WERI-Rb-1 (cell line): ENCODE results near the gene PPIE.

ENCODE experiments used
- DNase-seq: peaks from one replicate; pipeline ENCODE4 v3.0.0-alpha.2; 2020
- H3K27ac ChIP-seq: fragments of 250-450 bp; sonication (Bioruptor Pico); 2 replicates; pipeline ENCODE4 v1.5.1; 2020; ENCODE audit warnings: mild to moderate bottlenecking, moderate library complexity
- H3K27me3 ChIP-seq: fragments of 250-450 bp; sonication (Bioruptor Pico); 2 replicates; pipeline ENCODE4 v1.5.1; 2021; ENCODE audit warnings: mild to moderate bottlenecking, low read depth, moderate library complexity; ENCODE audit not compliant: insufficient read depth, severe bottlenecking
- H3K36me3 ChIP-seq: fragments of 250-450 bp; sonication (Bioruptor Pico); 2 replicates; pipeline ENCODE4 v1.5.1; 2020; ENCODE audit warnings: mild to moderate bottlenecking, moderate library complexity
- H3K4me3 ChIP-seq: 2 replicates; pipeline ENCODE4 v1.5.1; 2011; ENCODE audit warnings: low read depth, mild to moderate bottlenecking, control low read depth, low read length
- H3K9me3 ChIP-seq: fragments of 250-450 bp; sonication (Bioruptor Pico); 2 replicates; pipeline ENCODE4 v1.5.1; 2021; ENCODE audit warnings: mild to moderate bottlenecking, moderate library complexity; ENCODE audit not compliant: severe bottlenecking
- TF ChIP-seq, protein P1 (sequence below): IDR thresholded peaks from 2 replicates; pipeline ENCODE4 v1.5.1; 2011; ENCODE audit warnings: low read depth, mild to moderate bottlenecking, control low read depth, inconsistent platforms, low read length

The PPIE gene

DNA sequence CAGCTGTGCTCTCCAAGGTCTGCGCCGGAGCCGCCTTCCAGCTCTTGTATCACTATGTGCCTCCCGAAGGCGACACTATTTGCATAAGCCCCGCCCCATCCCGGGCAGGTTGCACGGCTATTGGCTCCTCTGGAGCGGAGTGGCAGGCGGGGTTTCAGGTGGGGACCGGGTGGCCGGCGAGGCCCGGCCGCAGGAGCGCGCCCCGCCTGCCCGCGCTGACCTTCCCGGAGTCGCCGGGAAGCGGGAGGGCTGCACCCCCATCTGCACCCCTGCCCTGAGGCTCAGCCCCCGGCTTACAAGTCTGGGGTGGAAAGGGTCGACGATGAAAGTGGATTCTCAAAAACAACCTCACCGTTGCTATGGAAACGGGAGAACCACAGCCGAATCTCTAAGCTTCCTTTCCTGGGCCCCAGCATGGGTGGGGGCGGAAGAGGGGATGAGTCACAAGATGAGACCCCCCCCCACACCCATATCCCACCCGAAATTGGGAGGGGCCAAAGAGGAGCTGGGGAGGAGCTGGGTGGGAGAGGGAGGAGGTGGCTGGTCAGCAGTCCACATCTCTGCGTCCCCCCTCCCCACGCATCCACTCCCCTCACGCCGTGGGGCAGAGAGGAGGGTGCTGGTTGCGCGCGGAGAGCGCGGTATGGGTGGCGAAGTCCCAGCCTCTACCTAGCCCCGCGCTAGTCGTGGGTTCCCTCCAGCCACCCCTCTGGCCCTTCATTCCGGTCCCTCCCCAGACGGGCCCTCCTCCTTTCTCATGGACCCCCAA is 47.1 kb upstream of the PPIE start, which contains the start of gene HPCAL4:
HPCAL4 (minus strand) TSS at position 51 of the 769 bp plus-strand sequence. CDS start 6,830 bp downstream, outside the sequence.
- TF ChIP-seq, protein P1, sequence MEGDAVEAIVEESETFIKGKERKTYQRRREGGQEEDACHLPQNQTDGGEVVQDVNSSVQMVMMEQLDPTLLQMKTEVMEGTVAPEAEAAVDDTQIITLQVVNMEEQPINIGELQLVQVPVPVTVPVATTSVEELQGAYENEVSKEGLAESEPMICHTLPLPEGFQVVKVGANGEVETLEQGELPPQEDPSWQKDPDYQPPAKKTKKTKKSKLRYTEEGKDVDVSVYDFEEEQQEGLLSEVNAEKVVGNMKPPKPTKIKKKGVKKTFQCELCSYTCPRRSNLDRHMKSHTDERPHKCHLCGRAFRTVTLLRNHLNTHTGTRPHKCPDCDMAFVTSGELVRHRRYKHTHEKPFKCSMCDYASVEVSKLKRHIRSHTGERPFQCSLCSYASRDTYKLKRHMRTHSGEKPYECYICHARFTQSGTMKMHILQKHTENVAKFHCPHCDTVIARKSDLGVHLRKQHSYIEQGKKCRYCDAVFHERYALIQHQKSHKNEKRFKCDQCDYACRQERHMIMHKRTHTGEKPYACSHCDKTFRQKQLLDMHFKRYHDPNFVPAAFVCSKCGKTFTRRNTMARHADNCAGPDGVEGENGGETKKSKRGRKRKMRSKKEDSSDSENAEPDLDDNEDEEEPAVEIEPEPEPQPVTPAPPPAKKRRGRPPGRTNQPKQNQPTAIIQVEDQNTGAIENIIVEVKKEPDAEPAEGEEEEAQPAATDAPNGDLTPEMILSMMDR, result no peak
- Histone ChIP-seq H3K9me3 (no peaks in the 10 kb centered on the region), H3K4me3 (peak within 1 kb of the TSS; percentile 48), H3K27me3 (peaks cover 15% of the 10 kb centered on the region), H3K27ac (no peak within 1 kb of the TSS), H3K36me3 (no peaks in the 10 kb centered on the region)
- DNase-seq, result peak; percentile 96

DNA sequence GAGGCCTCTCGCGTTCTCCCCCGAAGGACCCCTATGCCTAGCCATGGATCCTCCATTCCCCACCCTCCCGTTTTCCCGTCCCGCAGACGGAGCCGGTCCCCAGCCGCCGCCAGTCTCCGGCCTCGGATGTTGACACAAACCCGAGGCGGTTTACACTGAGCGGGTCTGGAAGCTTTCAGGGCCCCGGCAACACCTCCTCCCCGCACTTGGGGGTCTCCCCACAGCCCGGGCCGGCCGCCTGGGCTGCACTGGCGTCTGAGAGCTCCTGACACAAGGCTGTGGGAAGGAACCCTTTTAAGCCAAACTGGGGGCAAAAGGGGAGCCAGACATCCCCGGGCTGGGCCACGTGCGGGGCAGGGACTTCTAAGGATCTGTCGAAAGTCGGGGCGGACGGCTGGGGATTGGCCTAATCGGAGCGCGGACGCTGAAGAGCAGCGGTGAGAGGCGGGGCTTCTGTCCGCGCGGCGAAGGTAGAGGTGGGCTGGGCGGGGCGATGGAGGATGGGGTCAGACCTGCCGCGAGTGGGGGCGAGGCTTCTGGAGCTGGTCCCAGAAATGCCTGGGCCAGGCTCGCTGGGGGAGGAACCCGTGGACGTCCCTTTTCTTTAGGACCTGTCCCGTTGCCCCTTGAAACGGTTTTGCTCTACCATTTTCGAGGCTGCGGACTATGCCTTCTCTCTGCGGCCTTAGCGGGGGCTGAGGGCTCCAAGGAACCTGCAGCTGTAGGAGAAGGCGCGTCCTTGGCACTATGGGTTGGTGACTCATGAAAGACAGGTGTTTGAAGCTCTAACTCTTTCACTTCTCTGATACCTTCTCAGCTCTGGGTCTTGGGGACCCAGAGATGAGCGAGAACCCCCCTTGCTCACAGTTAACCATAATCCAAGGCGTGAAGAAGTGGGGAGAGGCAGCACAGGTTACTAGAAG is 46.3 kb upstream of the PPIE start:
- no peaks in the 10 kb centered on the region for H3K9me3 ChIP-seq
- no peak overlapping the region for H3K27ac ChIP-seq
- H3K4me3 ChIP-seq, result peak overlapping the region; percentile 48
- TF ChIP-seq, protein P1, result no peak
- no peaks in the 10 kb centered on the region for H3K36me3 ChIP-seq
- peaks cover 15% of the 10 kb centered on the region for H3K27me3 ChIP-seq
- DNase-seq, result no peak

DNA sequence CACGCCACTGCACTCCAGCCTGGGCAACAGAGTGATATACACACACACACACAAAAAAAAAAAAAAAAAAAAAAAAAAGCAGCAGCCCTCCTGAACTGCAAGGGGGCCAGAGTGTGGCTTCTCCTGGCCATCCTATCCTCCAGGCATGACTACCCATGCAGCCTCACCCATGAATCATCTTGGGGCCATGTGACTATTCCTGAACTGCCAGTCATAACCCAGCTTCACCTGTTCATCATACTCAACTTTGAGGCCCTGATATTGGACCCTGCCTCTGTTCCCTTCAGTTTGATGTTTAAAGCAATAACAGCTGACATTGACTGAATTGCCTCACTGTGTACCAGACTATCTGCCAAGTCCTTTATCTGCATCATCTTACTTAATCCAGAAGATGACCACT is 44.7 kb upstream of the PPIE start:
- no peaks in the 10 kb centered on the region for H3K9me3 ChIP-seq
- H3K4me3 ChIP-seq, result no peak overlapping the region
- no peak for DNase-seq
- TF ChIP-seq, protein P1, result no peak
- H3K27ac ChIP-seq, result no peak overlapping the region
- H3K36me3 ChIP-seq, result no peaks in the 10 kb centered on the region
- peaks cover 15% of the 10 kb centered on the region for H3K27me3 ChIP-seq

DNA sequence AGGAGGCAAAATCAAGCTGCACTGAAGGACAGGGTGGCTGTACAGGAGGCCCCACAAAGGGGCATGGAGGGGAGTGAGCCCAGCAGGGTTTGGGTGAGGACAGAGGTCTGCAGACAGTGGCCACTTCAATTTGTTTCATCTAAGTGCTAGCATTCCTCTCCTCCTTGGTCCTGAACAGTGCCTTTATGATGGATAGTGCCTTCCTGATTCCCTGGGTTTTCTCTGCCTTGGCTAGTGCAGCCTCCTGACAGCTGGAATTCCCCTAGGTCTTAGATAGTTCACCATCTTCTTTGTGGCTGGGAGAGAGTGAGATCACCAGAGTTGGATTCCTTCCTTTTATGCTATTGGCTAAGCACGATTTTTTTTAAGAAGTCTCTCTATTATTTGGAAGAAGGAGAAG is 43.7 kb upstream of the PPIE start:
- DNase-seq, result no peak
- TF ChIP-seq, protein P1, result no peak
- Histone ChIP-seq H3K27ac (no peak overlapping the region), H3K4me3 (no peak overlapping the region), H3K9me3 (no peaks in the 10 kb centered on the region), H3K36me3 (no peaks in the 10 kb centered on the region), H3K27me3 (peaks cover 14% of the 10 kb centered on the region)

DNA sequence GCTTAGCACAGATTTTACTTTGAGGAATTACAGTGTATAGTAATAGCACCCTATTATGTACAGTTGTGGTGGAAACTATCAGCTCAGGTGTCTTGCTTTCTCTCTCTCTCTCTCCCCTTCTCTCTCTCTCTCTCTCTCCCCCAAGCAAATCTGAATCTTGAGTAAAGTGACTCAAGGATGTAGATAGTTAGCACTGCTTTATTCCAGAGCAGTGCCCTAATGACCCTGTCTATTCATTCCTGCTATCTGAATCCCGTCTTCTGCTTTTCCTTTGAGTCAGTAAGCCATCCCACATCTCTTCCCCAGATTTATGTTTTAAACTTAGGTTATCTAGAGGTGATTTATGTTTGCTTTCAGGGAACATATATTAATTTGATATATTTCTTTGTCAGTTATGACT is 42.2 kb upstream of the PPIE start:
- no peak overlapping the region for H3K27ac ChIP-seq
- H3K36me3 ChIP-seq, result no peaks in the 10 kb centered on the region
- TF ChIP-seq, protein P1, result no peak
- no peak overlapping the region for H3K4me3 ChIP-seq
- H3K9me3 ChIP-seq, result no peaks in the 10 kb centered on the region
- peaks cover 9% of the 10 kb centered on the region for H3K27me3 ChIP-seq
- no peak for DNase-seq
